NCI-H524 treated with DMSO at 0.1 percent for 48 hours (cell line): ENCODE results near the gene FAM227B.
"Not testable (repeated sequence)": the region's sequence is repeated elsewhere in the genome, so short reads cannot be mapped to it uniquely, and the experiment has no call there.

Experiments used
- DNase-seq: peaks from one replicate; lab custom pipeline; 2025; lab: John Stamatoyannopoulos, UW

Gene FAM227B

DNA sequence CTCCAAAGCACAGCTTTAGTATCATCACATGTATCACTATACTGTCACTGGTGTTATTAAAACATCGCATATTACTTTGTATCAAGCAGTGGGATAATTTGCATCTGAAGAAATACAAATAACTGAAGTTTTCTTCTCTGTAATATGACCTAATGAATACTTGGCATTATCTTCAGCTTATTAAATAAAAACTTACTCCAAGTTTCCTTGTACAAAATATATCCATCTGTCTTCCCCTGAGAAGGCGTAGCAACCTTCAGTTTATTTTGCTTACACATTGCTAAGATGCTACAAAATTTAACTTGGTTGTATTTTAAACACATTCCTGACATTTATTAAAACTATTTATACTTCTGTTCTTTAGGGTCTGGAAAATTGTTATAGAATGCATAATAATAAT, 183.9 kb downstream of the FAM227B start:
- DNase-seq, result no peak

- DNase-seq, result no peak
Observed at GRCh38 chr15:49435174-49435573, 185.4 kb downstream of the FAM227B start.

- no peak for DNase-seq
Observed at GRCh38 chr15:49430046-49430445, 190.6 kb downstream of the FAM227B start.

GRCh38 chr15:49428409-49429095, 192.1 kb downstream of the FAM227B start:
- DNase-seq, result no peak

- no peak for DNase-seq
Observed at GRCh38 chr15:49427372-49427771, 193.2 kb downstream of the FAM227B start.

GRCh38 chr15:49424954-49425353, 195.7 kb downstream of the FAM227B start:
- DNase-seq, result no peak

DNA sequence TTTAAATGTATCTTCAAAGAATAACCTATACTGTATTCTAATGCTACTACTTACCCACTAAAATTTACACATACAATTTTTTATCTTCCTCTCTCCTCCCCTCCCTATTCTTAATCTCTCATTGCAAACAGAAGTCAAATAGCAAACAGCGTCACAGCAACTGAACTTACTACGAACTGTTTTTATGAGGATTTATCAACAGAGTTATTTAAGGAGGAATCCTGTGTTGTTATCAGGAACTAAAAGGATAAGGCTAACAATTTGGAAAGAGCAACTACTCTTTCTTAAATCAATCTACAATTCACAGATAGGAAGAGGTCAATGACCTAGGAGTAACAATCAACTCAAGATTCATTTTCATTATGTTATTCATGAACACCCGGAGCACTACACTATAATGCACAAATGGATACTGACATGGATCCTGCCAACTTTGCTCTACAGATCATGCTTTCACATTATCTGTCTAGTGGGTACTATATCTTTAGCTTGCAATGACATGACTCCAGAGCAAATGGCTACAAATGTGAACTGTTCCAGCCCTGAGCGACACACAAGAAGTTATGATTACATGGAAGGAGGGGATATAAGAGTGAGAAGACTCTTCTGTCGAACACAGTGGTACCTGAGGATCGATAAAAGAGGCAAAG, 196.6 kb downstream of the FAM227B start:
- no peak for DNase-seq

DNA sequence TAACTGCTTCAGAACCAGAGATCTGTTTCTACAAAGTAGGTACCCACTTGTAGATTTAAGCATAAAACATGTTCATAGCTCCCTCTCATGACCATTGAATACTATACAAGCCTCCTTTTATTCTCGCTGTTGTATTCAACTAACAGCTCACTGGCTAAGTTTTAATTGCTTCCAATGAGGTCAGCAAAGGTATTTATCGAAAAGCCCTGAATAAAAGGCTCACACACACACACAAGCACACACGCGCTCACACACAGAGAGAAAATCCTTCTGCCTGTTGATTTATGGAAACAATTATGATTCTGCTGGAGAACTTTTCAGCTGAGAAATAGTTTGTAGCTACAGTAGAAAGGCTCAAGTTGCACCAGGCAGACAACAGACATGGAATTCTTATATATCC, 197.6 kb downstream of the FAM227B start, which contains the start of gene FGF7:
Gene FGF7, plus strand, starts transcription at position 222 of the 400 bp plus-strand sequence. CDS start 1,056 bp downstream, outside the sequence.
- DNase-seq, result no peak

- DNase-seq, result no peak
Observed at GRCh38 chr15:49421991-49422390, 198.6 kb downstream of the FAM227B start.

DNA sequence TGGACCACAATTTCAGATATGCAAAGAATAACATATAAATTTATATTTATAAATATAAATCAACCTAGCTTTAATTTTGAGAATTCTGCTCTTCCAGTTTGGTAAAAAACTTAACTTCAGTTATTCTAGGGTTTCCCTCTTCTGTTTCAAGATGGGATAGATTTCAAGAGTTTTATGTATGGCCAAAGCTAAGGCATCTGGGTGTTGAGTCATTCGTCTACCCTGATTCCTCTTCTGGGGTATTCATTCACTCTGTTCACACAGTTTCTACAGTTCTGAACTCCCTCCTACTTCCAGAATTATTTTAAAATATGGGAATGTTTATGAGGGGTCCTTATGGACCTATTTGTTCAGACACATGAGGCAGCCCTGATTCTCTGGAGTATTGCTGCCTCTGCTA, 201.8 kb downstream of the FAM227B start:
- DNase-seq, result no peak

DNA sequence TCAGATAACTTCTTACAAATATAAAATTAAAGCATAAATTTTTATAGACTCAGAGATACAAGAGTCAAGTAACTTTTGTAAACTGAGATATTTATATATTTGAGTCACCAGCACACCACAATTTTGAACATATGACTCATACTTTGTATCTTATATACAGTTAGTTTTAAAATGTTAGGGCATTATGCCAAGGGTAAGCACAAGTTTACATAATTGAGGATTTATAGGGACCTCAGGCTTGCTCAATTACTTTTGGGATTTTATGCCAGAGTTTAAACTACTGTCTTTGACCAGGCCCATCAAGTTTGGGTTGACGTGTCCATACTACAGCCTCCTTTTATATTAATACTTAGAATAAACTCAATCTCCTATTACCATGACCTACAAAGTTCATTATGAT, 205.0 kb downstream of the FAM227B start:
- no peak for DNase-seq

DNA sequence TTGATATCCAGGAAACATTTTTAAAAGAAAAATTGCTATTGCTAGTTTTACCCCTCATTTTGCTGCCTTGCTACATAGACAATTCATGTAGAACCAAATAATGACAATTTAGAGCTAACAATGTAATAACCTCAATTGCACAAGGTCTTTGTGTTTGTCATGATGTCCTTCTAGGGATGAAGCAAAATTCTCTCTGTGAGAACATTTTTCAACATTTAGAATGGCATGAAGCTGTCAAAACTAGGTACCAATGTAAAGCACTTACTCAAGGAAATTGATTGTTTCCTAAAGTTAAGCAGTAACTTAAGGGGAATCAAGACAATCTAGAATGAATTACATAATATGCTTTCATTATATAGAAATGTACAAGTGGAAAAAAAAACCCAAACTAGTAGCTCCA, 205.5 kb downstream of the FAM227B start:
- DNase-seq, result no peak

GRCh38 chr15:49412797-49413196, 207.8 kb downstream of the FAM227B start:
- no peak for DNase-seq

DNA sequence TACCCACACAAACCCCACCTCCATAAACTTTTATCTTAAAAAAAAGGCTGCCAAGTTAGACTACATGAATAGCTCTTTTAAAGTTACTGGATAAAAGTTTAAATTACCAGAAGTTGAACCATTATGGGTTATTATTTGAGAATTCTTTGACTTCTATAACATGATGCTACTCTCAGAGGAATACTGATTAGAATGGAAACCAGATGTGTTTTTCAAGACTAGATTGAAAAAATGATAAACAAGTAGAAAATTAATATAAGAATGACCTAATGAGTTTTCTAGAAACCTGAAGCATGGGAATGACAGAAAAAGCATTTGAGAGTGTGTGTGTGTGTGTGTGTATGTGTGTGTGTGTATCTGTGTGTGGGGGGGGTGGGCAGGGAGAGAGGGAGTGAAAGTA, 210.0 kb downstream of the FAM227B start:
- no peak for DNase-seq

GRCh38 chr15:49406352-49407118, 214.1 kb downstream of the FAM227B start:
- DNase-seq, result no peak

- not testable (repeated sequence) for DNase-seq
Observed at GRCh38 chr15:49402515-49403296, 217.9 kb downstream of the FAM227B start.

GRCh38 chr15:49387471-49387870, 233.1 kb downstream of the FAM227B start:
- DNase-seq, result no peak

DNA sequence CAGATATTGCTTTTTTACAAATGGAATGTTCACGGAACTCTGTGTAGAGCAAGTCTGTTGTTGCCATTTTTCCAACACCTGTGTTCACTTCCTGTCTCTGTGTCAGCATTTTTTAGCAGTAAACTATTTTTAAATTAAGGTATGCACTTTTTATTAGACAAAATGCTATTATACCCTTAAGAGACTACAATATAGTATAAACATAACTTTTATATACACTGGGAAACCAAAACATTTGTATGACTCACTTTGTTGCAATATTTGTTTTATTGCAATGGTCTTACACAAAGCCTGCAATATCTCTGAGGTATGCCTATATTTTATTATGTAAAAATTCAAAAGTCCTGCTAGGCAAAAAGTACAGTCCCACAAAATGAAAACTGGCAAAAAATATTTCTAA, 237.4 kb downstream of the FAM227B start:
- no peak for DNase-seq

DNA sequence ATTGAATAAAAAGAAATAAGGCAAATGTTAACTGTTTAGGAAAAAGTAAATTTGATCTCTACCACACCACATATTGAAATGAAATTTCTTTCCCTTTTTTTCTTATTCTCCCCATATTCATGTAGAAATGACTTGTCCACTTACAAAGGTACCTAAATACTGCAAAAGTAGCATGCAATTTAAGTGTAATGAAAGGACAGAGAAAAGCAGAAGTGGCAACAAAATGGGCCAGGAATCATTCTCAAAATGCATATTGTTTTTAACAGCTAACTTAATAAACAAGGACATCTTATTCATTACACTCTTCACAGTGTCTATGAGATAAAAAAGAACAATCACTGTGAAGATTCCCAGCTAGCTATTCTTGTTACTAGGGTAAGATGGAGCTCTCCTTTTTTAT, 238.2 kb downstream of the FAM227B start:
- DNase-seq, result no peak

- no peak for DNase-seq
Observed at GRCh38 chr15:49380912-49381311, 239.7 kb downstream of the FAM227B start.

DNA sequence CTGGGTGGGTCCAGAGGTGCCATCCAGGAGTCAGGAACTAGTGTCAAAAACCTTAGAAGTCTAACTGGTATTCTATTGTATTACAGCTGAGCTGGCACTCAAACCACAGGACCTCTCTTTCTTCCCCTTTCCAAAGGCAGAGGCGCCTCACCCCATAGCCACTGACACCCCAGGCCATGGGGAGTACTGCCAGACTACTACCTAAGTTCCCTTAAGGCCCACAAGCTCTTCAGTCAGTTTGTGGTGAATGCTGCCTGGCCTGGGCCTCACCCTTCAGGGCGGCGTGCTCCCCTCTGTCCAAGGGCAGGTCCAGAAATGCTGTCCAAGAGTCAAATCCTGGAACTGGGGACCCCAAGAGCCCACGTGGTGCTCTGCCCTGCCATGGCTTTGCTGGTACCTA, 240.6 kb downstream of the FAM227B start:
- no peak for DNase-seq

DNA sequence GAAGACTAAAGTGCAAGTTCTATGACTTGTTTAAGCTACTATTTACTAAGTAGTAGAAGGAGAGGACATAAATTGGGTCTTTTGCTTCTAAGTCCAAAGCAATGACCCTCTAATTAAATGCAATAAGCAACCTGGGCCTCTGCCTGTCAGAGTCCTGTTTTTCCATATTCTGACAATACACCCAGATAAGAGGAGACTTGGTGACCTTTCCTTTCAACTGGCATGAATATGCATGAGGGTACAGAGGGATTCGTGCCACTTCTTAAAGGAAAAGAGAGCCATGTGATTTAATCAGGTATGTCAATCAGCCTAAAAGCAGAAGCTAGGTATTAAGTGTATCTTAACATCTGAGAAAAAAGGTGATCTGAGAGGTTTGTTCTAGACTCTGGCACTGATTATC, 248.3 kb downstream of the FAM227B start:
- DNase-seq, result no peak
